T follicular helper cell (primary cell): ENCODE results near the gene LBHD2.

Source experiments
- DNase-seq: peaks from one replicate; pipeline ENCODE4 v3.0.0-alpha.2; 2020; ENCODE audit warnings: low read depth

Gene LBHD2

DNA sequence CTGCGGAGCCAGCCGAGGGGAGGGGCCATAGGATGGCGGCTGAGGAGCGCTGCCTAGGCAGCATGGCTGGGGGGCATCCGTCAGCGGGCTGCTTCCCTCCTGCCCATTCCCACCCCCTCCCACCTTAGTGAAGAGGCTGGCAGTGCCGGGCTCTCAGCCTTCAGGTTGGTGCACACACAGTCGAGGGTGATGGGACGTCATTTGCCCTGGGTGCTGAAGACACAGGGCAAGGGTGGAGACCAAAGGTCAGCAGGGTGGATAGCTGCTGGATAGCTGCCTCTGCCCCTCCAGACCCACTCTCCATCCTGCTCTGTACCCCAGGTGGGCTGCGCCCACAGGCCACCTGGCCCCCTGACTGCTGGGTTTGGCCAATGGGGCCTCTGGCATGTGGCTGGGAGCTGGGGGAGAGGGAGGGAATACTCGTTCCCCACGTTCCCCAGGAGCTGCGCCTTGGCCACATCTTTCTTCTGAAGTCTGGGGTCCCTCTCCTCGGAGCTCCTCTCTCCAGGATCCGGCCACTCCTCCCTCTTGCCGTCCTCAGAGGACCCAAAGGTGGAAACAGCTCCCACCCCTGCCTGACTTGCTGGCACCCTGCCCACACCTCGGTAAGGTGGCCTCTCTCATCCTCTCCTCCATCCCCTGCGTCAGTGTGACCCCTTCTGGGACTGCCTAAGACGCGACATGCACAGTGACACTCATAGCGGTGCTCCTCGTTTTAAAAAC lies 15.5 kb upstream of the LBHD2 start:
- no peak for DNase-seq

DNA sequence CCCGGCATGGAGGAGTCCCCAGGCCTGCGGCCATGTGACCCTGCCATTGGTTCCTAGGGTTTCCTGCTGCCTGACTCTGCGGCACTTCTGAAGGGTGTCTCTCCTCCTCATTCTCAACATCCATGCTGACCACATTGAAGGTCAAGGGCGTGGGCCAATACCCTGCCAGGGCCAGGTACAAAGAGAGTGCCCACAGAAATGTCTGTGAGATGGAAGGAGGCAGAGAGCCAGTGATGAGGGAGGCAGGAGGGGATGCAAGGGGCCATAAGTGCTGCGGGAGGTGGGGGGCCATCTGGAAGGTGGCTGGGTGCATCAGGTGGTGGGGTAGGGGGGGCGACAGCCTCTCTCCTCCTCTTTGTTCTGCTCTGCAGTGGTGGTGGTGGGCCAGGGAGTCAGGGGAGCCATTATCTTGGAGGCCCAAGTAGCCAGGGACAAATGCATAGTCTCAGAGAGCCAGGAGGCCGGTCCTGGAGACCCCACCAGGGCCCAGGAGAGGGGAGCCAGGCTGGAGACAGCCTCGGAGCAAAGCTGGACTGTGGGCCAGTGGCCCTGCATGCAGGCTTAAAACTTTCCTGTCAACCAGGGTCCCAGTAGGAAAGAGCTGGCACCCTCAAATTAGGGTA lies 13.6 kb upstream of the LBHD2 start:
- DNase-seq: no peak

DNA sequence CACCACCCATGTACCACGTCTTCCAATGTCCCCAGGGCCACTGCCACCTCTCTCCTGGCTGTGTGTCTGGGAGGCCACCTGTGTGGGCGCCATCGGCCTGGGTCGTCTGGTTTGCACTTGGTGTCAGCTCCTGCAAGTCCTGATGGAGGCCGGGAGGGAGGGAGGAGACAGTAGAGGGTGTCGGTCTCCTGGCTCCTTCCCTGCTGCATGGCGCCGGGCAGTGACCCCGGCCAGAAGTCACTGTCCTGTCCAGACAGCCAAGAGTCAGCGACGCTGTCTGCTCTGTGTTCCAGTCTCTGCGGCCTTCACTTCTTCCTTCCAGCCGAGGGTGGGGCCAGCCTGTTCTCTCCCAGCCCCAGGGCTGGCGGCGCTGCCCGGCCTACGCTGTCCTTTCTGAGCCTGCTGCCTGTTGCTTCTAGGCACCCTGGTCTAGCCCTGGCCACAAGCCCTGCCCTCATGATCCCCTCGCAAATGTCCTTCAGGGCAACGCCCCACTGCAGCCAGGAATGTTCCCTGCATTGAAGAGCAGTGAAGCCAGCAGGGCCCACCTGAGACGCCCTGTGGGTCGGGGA lies 13.0 kb upstream of the LBHD2 start:
- no peak for DNase-seq

- DNase-seq: no peak
Measured at GRCh38 chr14:103071544-103072251, 12.3 kb upstream of the LBHD2 start.

GRCh38 chr14:103072595-103073366 lies 11.2 kb upstream of the LBHD2 start:
- DNase-seq: no peak

- no peak for DNase-seq
Measured at GRCh38 chr14:103073367-103073875, 10.6 kb upstream of the LBHD2 start.

DNA sequence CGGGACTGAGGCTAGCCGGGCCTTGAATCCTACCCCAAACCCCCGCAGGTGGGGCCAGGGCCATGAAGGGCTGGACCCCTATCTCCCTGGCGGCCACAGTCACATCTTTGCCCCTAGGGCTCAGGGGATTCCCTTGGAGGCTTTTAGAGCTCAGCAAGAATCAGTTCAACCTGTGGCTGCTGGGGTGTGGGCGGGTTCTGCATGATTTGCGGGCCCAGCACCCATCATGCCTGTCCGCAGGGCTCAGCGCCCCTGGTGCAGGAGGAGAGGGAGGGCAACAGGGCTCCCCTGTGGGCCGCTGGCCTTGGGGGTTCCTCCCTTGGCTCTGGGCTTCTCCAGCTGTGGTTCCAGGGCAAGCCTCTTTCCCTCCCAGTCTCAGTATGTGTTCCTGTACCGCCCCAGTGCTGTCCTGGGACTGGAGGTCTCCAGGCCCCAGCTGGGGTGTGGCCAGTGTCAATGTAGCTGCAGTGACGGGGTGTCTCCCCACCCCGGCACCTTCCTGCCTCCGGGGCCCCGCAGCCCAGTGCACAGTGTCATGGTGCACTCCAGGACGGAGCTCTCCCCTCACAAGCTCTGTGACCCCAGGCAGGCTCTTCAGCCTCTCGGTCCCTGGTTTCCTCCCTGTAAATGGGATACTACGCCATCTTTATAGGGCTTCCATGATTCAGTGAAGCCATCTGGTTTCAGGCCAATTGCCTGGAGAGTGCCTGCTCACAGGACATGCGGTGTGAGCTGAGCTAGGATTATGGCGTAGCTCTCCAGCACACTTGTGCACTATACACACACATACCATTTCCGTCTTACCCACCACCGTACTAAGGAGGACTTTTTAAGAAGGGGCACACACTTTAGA lies 9.9 kb upstream of the LBHD2 start:
- no peak for DNase-seq

DNA sequence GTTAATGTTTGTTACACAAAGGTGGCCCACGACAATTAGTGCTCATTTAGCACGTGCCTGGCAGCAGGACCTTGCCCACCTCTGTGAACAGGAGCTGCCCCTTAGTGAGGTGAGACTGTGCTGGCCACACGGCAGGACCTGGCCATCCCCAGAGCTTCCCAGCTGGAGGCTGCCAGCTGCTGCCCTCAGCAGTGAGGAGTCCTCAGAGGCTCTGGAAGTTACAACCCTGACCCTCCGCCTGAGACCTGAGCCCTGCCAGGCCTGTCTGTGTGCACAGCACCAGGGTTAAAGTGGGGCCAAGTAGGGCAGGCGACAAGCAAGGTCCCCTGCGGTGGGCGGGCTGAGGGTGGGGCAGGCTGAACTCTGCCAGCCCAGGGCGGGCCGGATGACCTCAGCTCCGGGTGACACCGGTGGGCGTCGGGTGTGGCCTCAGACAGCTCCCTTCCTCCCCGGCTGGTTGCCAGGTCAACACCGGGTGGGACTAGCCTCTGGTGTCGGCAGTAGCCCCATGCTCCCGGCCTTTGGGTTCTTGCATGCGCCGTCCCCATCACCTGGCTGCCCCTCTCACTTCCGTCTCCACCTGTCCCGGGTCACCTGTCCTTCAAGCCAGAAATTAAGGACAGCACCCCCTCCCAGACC lies 9.2 kb upstream of the LBHD2 start:
- no peak for DNase-seq

GRCh38 chr14:103078420-103078749 lies 5.6 kb upstream of the LBHD2 start:
- DNase-seq: peak; percentile 73

GRCh38 chr14:103078860-103079587 lies 5.0 kb upstream of the LBHD2 start:
- no peak for DNase-seq

- no peak for DNase-seq
Measured at GRCh38 chr14:103081951-103082350, 2.1 kb upstream of the LBHD2 start.

- DNase-seq: no peak
Measured at GRCh38 chr14:103085106-103086091, 1.4 kb downstream of the LBHD2 start.

DNA sequence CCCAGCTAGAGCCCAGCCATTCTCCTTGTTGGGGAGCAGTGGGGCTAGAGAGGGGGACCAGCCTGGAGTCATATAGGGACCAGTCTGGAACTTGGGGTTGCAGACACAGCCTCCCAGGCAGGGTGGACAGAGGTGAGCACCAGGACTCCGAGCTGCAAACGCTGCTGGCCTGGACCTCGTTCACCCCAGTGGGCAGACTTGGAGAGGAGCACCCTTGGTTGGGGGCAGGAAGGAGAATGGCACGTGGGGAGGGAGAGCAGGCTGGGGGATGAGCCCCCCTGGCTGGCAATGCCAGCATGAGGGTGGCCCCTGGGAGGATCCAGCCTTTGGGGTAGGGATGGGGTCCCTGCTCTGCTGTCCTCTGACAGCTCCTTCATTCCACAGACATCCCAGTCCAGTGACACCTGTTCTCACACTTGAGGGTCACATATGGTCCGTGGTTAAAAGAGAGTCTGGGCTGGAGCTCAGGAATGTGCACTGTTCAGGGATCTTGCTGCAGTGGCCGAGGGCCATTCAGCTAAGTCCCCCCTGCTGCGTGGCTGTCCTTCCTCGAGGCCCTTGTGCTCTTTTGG lies 2.8 kb downstream of the LBHD2 start:
- no peak for DNase-seq

DNA sequence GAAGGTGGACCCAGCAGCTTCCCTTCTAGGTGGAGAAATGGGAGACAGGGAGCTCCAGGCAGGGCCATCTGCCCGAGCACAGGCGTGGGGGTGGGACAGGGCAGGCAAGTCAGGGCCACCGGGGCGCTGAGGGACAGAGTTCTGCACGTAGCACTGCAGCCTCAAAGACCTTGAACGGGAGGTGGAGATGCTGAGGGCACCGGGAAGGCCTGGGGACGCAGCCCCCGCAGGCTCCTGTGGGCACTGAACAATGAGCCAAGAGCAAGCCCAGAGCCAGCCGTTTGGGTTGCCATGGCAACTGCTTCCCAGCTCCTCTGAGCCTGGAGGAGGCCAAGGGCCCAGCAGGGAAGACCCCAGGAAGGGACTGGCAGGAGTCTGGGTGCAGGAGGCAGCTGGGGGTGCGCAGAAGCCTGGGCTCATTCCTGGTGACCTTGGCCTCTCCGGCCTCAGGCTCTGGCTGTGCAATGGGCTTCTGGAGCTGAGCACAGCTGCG lies 3.4 kb downstream of the LBHD2 start:
- no peak for DNase-seq

- DNase-seq: no peak
Measured at GRCh38 chr14:103088921-103089320, 4.9 kb downstream of the LBHD2 start.

DNA sequence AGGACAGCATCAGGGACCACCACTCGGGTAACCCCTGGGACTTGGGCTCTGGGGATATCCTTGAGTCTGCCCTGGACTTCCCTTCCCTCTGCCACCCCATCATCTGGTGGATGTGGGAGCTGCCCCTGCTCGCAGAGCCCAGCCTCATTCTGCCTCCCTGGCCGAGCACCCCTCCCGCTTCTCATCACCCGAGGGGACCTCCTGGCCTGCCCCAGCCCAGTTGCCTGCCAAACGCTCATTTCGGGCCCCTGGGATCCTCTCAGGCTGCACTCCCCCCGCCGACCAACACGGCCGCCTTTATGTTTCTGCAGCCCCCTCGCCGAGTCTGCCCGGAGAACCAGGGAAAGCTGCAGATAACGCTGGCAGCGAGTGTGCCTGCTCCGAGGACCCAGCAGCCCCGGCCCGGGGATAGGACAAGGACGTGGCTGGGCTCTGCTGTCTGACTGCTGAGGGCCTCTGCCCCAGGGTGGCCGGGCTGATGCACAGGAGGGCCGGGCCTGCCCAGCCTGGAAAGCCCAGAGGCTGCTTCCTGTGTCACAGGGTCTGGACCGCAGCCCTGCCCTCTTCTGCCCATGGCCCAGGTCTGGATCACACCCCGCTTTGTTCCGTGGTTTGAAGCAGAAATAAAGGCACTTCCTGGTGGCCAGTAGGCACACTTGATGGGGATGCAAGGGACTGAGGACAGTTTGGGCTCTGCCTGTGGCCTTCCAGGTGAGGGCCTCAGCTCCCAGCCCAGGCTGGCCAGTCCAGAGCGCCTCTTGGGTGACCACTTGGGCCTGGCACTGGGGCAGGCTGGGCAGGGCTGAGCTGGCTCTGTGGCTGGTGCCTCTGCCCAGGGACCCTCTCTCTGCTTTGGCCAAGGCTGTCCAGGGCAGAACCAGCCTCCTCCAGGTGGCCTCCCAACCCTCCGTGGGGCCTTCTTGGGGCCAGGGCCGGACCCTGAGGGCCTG lies 5.7 kb downstream of the LBHD2 start:
- DNase-seq: no peak

DNA sequence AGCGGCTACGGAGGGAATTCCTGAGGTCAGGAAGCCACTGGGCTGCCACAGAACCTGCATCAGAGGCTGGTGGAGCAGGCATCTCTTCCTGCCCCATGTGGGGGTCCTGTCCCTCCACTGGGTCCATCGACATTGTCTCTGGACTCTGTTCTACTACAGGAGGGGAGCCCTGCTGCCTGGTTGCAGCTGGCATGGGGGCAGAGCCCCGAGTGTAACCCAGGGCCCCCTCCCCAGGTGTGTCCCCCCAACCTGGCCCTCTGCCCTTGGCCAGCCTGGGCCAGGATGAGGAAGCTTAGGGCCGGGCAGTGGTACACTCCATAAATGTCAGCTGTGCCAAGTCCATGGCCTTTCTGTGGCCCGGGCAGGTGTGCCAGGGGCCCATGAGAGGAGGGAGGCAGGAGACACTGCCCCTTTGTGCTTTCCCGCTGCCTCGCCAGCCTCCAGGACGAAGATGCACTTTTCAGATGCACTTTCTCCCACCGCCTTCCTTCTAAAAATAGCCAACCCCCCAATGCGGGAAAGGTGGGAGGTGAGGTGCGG lies 6.5 kb downstream of the LBHD2 start:
- DNase-seq: no peak
